RPMI7951 (cell line): ENCODE measurements around the gene SIK3. TPM values are rescaled to one million over a fixed set of nuclear protein-coding genes. Genes with fewer than 3 reads are reported as not detected.
"Not testable (repeated sequence)": the region's sequence is repeated elsewhere in the genome, so short reads cannot be mapped to it uniquely, and the experiment has no call there.

Experiments
- DNase-seq: peaks from one replicate; pipeline ENCODE4 v3.0.0-alpha.2; 2012; ENCODE audit warnings: low read depth
- total RNA-seq: library from RNA; depleted of rRNA; stranded (reverse); fragments of >200 nt; shearing (Covaris generic); gene quantifications from 2 replicates; pipeline ENCODE4 v1.2.3, GENCODE V29; 2014

The SIK3 gene
- total RNA-seq, 1 experiment from 2014 or later: 9.3 TPM

- DNase-seq: no peak
Measured at GRCh38 chr11:117076941-117077691, 21.1 kb downstream of the SIK3 start.

DNA sequence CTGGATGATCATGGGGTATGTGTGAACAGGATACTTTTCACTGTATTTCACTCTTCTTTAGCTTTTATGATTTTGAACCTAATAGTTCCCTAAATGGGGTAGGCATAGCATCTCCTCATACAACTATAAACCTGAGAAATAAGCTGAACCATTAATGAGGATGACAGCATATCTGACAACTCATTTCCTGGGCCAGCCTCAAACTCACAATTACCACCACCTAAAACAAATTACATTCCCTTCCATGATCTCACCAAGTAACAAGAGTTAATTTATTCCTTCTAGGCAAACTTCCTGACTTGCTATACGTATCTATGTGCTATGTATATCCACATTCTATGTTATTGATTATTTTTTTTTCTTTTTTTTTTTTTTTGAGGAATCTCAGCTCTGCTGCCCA is 23.0 kb downstream of the SIK3 start:
- DNase-seq: no peak

DNA sequence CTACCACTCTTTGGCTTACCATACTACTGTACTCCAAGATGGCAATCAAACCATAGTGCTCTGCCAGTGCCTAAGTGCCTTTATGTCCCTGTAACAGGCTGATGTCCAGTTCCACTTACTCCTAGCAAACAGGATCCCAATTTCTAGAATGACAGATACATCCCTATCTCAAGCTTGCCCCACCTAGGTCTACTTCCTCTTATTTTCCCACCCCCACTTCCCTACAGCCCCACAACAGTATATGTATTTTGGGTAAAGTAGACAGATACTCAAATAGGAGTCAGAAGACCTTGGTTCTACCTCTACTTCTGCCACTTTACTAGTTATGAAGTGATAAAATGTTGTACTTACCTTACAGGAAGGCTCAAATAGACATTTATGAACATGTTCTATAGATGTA is 24.1 kb downstream of the SIK3 start:
- no peak for DNase-seq

DNA sequence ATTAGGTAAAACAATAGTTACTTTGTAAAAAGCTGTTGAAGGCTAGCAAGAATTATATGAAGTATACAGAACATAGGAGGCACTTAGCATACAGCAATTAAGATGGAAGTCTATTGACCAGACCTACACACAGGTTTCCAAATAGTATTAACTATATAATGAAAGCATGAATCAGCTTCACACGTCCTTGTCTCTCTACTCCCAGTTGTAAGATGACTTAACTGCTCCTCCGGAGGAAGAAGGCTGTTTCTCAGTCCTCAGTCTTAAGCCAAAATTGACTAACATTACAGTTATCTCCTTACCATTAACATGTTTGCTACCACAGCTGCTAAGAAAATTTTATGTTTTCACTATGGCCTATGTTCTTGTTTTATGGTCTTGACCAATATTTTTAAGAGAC is 24.7 kb downstream of the SIK3 start:
- DNase-seq: no peak

GRCh38 chr11:117072517-117073461 is 25.4 kb downstream of the SIK3 start:
- DNase-seq: peak; percentile 96

GRCh38 chr11:117071344-117071787 is 26.9 kb downstream of the SIK3 start:
- DNase-seq: peak; percentile 50

DNA sequence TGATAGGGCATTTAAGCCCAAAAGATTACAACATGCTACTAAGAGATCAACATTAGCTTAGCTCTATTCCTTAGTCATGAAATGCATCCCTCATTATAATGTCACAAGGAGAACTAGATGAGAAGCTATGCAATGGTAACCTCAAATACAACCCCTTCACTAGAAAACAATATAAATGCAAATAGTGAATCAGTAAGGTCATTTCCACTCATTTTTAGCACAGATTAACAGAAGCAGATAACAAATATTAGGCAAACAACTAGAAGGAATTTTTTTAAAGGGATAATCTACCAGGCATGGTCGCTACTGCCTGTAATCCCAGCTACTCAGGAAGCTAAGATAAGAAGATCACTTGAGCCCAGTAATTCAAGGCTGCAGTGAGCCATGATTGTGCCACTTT is 28.2 kb downstream of the SIK3 start:
- DNase-seq: no peak

GRCh38 chr11:117068303-117068860 is 29.8 kb downstream of the SIK3 start:
- DNase-seq: no peak

DNA sequence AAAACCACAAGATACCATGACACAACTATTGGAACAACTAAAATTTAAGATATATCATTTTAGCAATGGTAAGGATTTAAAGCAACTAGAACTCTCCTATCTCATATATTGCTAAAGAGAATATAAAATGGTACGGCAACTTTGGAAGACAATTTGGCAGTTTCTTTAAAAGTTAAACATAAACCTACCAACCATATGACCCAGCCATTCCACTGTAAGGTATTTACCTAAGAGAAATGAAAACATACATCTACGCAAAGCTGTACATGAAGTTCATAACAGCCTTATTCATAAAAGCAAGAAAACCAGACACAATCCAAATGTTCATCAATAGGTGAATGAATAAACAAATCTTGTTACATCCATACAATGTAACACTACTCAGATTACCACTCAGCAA is 31.3 kb downstream of the SIK3 start:
- no peak for DNase-seq

DNA sequence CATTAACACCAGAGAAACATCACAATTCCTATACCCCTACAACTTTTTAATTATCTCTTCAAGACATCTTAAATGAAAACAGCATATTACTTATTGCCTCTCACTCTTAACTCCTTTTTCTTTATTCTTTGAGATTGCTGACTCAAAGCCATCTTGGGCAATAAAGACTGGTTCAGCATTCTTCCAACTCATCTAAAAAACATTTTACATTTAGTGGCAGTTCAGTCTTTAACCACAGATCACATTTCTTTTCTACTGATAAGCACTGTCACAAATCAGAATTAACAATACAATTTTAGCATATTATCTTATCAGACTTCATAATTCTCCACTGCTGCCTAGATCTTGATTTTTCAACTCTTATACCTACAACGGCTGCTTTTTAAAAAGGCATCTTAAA is 34.0 kb downstream of the SIK3 start:
- DNase-seq: peak; percentile 34

DNA sequence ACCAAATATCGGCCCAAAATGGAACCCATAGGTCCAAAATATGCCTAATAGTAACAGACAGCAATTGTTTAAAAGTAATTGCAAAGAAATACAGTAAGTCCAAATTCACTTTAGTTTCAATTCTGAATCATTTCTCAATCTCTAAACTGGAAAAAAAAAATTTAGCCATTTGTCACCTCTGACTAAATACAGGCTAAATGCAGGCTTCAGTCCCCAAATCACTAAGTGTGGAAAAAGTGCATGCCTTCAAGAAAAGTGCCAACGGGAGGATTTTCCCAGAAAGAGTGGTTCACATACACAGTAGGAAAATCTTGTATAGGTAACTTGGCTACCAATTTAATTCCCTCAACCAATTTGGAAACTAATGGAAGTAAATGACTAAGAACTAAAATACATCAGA is 35.7 kb downstream of the SIK3 start:
- no peak for DNase-seq

DNA sequence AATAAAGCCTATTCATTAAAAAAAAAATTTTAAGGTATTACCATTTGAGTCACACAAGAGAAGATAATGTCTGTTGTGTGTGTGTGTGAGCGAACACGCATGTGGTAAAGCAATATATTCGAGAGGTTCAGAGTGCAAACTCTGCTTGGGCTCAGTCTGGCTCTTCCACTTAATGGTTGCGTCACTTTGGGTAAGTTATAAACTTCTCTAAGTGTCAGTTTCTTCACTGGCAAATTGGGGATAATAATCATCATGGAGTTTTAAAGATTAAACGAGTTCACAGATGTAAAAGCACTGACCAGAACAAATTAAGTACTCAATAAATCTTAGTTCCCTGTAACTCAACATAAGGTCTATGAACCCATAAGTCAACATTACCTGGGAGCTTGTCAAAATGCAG is 37.0 kb downstream of the SIK3 start:
- DNase-seq: no peak

DNA sequence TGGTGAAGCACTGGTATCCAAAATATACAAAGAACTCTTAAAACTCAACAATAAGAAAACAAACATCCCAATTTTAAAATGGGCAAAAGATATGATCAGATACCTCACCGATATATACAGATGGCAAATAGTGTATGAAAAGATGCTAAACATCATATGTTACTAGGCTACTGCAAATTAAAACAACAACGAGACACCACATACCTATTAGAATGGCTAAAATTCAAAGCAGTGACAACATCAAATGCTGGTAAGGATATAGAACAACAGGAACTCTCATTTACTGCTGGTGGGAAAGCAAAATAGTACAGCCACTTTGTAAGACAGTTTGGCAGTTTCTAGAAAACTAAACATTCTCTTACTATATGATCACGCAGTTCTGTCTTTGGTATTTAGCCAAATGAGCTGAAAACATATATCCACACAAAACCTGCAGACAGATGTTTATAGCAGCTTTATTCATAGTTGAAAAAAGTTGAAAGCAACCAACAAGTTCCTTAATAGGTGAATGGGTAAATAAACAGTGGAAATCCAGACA is 38.5 kb downstream of the SIK3 start:
- DNase-seq: no peak

GRCh38 chr11:117058761-117059261 is 39.4 kb downstream of the SIK3 start:
- peak; percentile 87 for DNase-seq

GRCh38 chr11:117057727-117058126 is 40.5 kb downstream of the SIK3 start:
- no peak for DNase-seq

DNA sequence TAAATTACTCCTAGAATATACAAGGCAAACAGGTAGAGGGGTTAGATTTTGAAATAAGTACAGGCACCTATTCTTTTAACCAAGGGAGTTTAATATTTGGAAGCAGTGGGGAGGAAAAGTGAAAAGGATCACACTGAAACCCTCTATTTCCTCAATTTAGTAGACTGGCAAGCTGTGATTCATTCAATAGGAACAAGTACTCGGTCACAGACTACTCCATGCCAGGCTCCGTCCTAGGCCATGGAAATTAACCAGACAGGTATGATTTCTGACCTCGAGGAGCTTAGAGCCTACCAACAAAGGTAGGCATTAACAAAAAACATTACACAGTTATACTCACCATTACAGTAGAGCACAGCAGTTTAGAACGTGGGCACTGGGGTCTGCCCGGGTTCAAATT is 40.9 kb downstream of the SIK3 start:
- DNase-seq: no peak

- DNase-seq: no peak
Measured at GRCh38 chr11:117055469-117055868, 42.8 kb downstream of the SIK3 start.

- no peak for DNase-seq
Measured at GRCh38 chr11:117054382-117054781, 43.8 kb downstream of the SIK3 start.

- DNase-seq: no peak
Measured at GRCh38 chr11:117052196-117053149, 45.8 kb downstream of the SIK3 start.

GRCh38 chr11:117050121-117050520 is 48.1 kb downstream of the SIK3 start:
- not testable (repeated sequence) for DNase-seq

GRCh38 chr11:117046627-117047026 is 51.6 kb downstream of the SIK3 start:
- not testable (repeated sequence) for DNase-seq
